ENCODE data around the gene SLC25A43.

DNA sequence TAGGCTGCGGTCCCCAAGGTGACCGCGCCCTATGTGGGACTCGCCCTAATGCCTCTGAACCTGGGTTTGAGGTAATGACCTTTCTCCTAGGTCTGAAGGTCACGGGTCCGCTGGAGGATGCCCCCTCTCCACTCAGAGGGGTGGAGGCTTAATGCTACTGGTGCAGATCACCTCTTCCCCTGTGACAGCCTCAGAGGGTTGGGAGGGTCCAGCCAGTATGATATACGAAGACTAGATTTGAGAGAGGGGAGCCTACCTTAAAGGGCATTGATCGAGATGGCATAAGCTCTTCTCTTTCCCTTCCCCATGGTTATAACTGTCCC is 70.1 kb downstream of the SLC25A43 start:
- TF ChIP-seq, protein P1, sequence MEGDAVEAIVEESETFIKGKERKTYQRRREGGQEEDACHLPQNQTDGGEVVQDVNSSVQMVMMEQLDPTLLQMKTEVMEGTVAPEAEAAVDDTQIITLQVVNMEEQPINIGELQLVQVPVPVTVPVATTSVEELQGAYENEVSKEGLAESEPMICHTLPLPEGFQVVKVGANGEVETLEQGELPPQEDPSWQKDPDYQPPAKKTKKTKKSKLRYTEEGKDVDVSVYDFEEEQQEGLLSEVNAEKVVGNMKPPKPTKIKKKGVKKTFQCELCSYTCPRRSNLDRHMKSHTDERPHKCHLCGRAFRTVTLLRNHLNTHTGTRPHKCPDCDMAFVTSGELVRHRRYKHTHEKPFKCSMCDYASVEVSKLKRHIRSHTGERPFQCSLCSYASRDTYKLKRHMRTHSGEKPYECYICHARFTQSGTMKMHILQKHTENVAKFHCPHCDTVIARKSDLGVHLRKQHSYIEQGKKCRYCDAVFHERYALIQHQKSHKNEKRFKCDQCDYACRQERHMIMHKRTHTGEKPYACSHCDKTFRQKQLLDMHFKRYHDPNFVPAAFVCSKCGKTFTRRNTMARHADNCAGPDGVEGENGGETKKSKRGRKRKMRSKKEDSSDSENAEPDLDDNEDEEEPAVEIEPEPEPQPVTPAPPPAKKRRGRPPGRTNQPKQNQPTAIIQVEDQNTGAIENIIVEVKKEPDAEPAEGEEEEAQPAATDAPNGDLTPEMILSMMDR (conservative IDR thresholded peaks at IDR 0.05; ENCODE audit: low read depth, low read length) = 0 out of 2 replicates have a peak, but pooled peaks have one; percentile 0
- TF ChIP-seq EZH2 (IDR thresholded peaks at IDR 0.05; ENCODE audit: low read length, unreplicated experiment) = no peak
- TF ChIP-seq EZH2phosphoT487 (IDR thresholded peaks at IDR 0.05; ENCODE audit: borderline replicate concordance, low read length) = no peak

Measured in PC-3 (cell line).